PC-3 (cell line): ENCODE measurements around the gene BTBD18. TPM values are rescaled to one million over a fixed set of nuclear protein-coding genes. Genes with fewer than 3 reads are reported as not detected.

Source experiments
- ATAC-seq: fragments of 200-7000 bp; cut with Tn5 transposase; 2 replicates; pipeline ENCODE4 v1.9.1; 2020; ENCODE audit warnings: mild to moderate bottlenecking, moderate library complexity
- BruUV-seq: library from RNA; stranded (reverse); fragments of 400-500 nt; replicated peaks from 2 replicates; lab custom pipeline; 2021; lab: Mats Ljungman, UMichigan
- CTCF ChIA-PET: fragments of 300-600 bp; sonication (Branson Sonifier 250); formaldehyde crosslinking; loops from one replicate; lab custom pipeline; 2022; ENCODE audit warnings: antibody characterized with exemption; lab: Charles Lee
- POLR2A ChIA-PET: fragments of 300-600 bp; sonication (Branson Sonifier 250); formaldehyde crosslinking; loops from one replicate; lab custom pipeline; 2022; ENCODE audit warnings: antibody characterized with exemption; ENCODE audit not compliant: unreplicated experiment; lab: Charles Lee
- DNase-seq: peaks from one replicate; pipeline ENCODE4 v3.0.0-alpha.2; 2015
- H2AFZ ChIP-seq: fragments of 300-600 bp; sonication (generic); 2 replicates; pipeline ENCODE4 v1.6.0; 2016; ENCODE audit warnings: antibody characterized with exemption, low read length
- H3F3A ChIP-seq: fragments of 300-600 bp; sonication (generic); one replicate; pipeline ENCODE4 v1.6.0; 2017; ENCODE audit warnings: antibody characterized with exemption, low read length, control low read depth, mild to moderate bottlenecking; ENCODE audit not compliant: unreplicated experiment
- H3K27ac ChIP-seq: fragments of 300-600 bp; sonication (generic); 2 replicates; pipeline ENCODE4 v1.5.1; 2016; ENCODE audit warnings: mild to moderate bottlenecking, low read length
- H3K27me3 ChIP-seq: fragments of 300-600 bp; sonication (generic); 2 replicates; pipeline ENCODE4 v1.6.1; 2016; ENCODE audit warnings: low read length, mixed read lengths
- H3K36me3 ChIP-seq: fragments of 300-600 bp; sonication (generic); 2 replicates; pipeline ENCODE4 v1.6.1; 2016; ENCODE audit warnings: low read depth, mixed run types, low read length, mixed read lengths
- H3K4me1 ChIP-seq: fragments of 300-600 bp; sonication (generic); 2 replicates; pipeline ENCODE4 v1.5.1; 2016; ENCODE audit warnings: low read length; ENCODE audit not compliant: insufficient read depth
- H3K4me2 ChIP-seq: fragments of 300-600 bp; sonication (generic); 2 replicates; pipeline ENCODE4 v1.6.0; 2016; ENCODE audit warnings: low read length
- H3K4me3 ChIP-seq: fragments of 300-600 bp; sonication (generic); 2 replicates; pipeline ENCODE4 v1.5.1; 2016; ENCODE audit warnings: mild to moderate bottlenecking, low read length, mixed read lengths
- H3K79me2 ChIP-seq: fragments of 300-600 bp; sonication (generic); 2 replicates; pipeline ENCODE4 v1.6.1; 2017; ENCODE audit warnings: low read length, mixed read lengths
- H3K9ac ChIP-seq: fragments of 300-600 bp; sonication (generic); 2 replicates; pipeline ENCODE4 v1.6.0; 2016; ENCODE audit warnings: mild to moderate bottlenecking, low read length
- H3K9me2 ChIP-seq: fragments of 300-600 bp; sonication (generic); replicated peaks from 2 replicates; pipeline ENCODE4 v1.6.1; 2016; ENCODE audit warnings: mixed run types, low read length, mixed read lengths
- H3K9me3 ChIP-seq: fragments of 300-600 bp; sonication (generic); 2 replicates; pipeline ENCODE4 v1.6.1; 2016; ENCODE audit warnings: low read length, mixed read lengths
- H4K20me1 ChIP-seq: fragments of 300-600 bp; sonication (generic); 2 replicates; pipeline ENCODE4 v1.6.1; 2016; ENCODE audit warnings: low read length, mixed read lengths
- CTCF ChIP-seq: fragments of 300-600 bp; sonication (generic); conservative IDR thresholded peaks from 2 replicates; pipeline ENCODE4 v1.5.1; 2017; ENCODE audit warnings: antibody characterized with exemption, low read depth, mild to moderate bottlenecking, low read length
- EZH2 ChIP-seq: fragments of 300-600 bp; sonication (generic); IDR thresholded peaks from one replicate; pipeline ENCODE4 v1.6.1; 2017; ENCODE audit warnings: antibody characterized with exemption, mild to moderate bottlenecking, low read length; ENCODE audit not compliant: unreplicated experiment
- EZH2phosphoT487 ChIP-seq: fragments of 300-600 bp; sonication (generic); IDR thresholded peaks from 2 replicates; pipeline ENCODE4 v1.6.1; 2018; ENCODE audit warnings: mild to moderate bottlenecking, antibody characterized with exemption, low read length, borderline replicate concordance
- intact Hi-C: fragments of 100-400 bp; cut with micrococcal nuclease; formaldehyde crosslinking; loops from 2 replicates; pipeline ENCODE4 v1.9.0; 2023
- total RNA-seq: library from RNA; depleted of rRNA; stranded (reverse); fragments of >200 nt; gene quantifications from 2 replicates; pipeline ENCODE4 v1.2.3, GENCODE V29; 2014

Gene BTBD18
- total RNA-seq, 1 experiment from 2014 or later = not detected

- no peak overlapping the region for H3K4me3 ChIP-seq
- H3K9me2 ChIP-seq = no peaks in the 10 kb centered on the region
- no peak overlapping the region for H3K9ac ChIP-seq
- H3K9me3 ChIP-seq = no peaks in the 10 kb centered on the region
- H3K4me1 ChIP-seq = peaks cover 29% of the 10 kb centered on the region
- H2AFZ ChIP-seq = no peak overlapping the region
- ATAC-seq (no peak), DNase-seq (no peak)
- TF ChIP-seq EZH2phosphoT487 (no peak), CTCF (no peak), EZH2 (no peak)
- no peaks in the 10 kb centered on the region for H3K27me3 ChIP-seq
- ChIA-PET CTCF (no interaction called here), POLR2A (no interaction called here)
- H3F3A ChIP-seq = no peaks in the 10 kb centered on the region
- peaks cover 100% of the 10 kb centered on the region for H3K79me2 ChIP-seq
- H3K27ac ChIP-seq = no peak overlapping the region
- H3K4me2 ChIP-seq = no peak overlapping the region
- intact Hi-C loops = no loop called here
- BruUV-seq = no TSS peak
- H4K20me1 ChIP-seq = no peaks in the 10 kb centered on the region
- peaks cover 9% of the 10 kb centered on the region; the same call in 1 of the 2 replicates for H3K36me3 ChIP-seq
Observed at GRCh38 chr11:57785072-57785471, 33.5 kb upstream of the BTBD18 start.

GRCh38 chr11:57781529-57781943 lies 29.9 kb upstream of the BTBD18 start:
- ATAC-seq (peak; percentile 19; the same call in 1 of the 2 replicates), DNase-seq (peak; percentile 96)
- Histone ChIP-seq H3K4me1 (peaks cover 63% of the 10 kb centered on the region), H3K9me3 (no peaks in the 10 kb centered on the region), H3K27me3 (no peaks in the 10 kb centered on the region), H3K79me2 (peaks cover 99% of the 10 kb centered on the region), H2AFZ (no peak overlapping the region), H3K9ac (peak overlapping the region; percentile 74), H3K4me3 (peak overlapping the region; percentile 45; the same call in 1 of the 2 replicates), H4K20me1 (0 out of 2 replicates have a peak, but pooled peaks cover 4% of the 10 kb centered on the region), H3K27ac (peak overlapping the region; percentile 96), H3K4me2 (peak overlapping the region; percentile 89), H3F3A (peaks cover 18% of the 10 kb centered on the region), H3K36me3 (peaks cover 9% of the 10 kb centered on the region; the same call in 1 of the 2 replicates), H3K9me2 (no peaks in the 10 kb centered on the region)
- no TSS peak for BruUV-seq
- ChIA-PET POLR2A (no interaction called here), CTCF (no interaction called here)
- no peak for TF ChIP-seq CTCF
- TF ChIP-seq EZH2 = no peak
- no peak for TF ChIP-seq EZH2phosphoT487
- intact Hi-C loops = no loop called here

DNA sequence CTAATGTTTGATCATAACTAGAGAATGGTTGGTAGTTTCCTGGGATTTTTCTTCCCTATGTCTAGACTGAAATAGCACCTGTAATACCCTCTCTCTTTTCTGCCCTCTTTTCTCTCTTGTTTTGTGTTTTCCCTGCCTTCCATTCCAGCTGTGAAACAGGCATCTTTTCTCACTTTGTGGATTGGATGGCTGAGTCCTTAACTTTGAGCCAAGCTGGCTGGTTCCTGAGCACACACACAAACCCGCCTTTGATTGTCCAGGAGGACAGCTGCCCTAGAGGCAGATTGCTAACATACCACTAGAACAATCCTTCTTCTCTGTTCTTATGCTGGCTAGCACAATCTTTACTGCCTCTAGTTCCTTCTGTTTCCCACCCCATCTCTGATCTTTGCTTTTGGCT lies 27.7 kb upstream of the BTBD18 start:
- Histone ChIP-seq H3F3A (peaks cover 18% of the 10 kb centered on the region), H3K4me2 (peak overlapping the region; percentile 89), H3K27ac (peak overlapping the region; percentile 96), H3K4me1 (peaks cover 82% of the 10 kb centered on the region), H4K20me1 (peaks cover 18% of the 10 kb centered on the region; the same call in 1 of the 2 replicates), H3K9me3 (no peaks in the 10 kb centered on the region), H3K36me3 (peaks cover 9% of the 10 kb centered on the region; the same call in 1 of the 2 replicates), H2AFZ (no peak overlapping the region), H3K27me3 (no peaks in the 10 kb centered on the region), H3K9me2 (no peaks in the 10 kb centered on the region), H3K4me3 (peak overlapping the region; percentile 60), H3K79me2 (peaks cover 99% of the 10 kb centered on the region), H3K9ac (peak overlapping the region; percentile 76)
- peak; percentile 53 for ATAC-seq
- TF ChIP-seq EZH2phosphoT487 (no peak), CTCF (0 out of 2 replicates have a peak, but pooled peaks have one; percentile 17)
- ChIA-PET POLR2A (interaction anchor here (0.6 to 1.9 kb wide), 4 partner anchors 13 to 23 kb away, joined by 3 to 39 read pairs (median 7); partner anchors contain the start of gene CTNND1), CTCF (interaction anchor here (0.6 to 2.3 kb wide), 4 partner anchors 17 to 28 kb away, joined by 3 to 49 read pairs (median 4); partner anchors contain the start of gene BTBD18)
- intact Hi-C loops = loop anchor here (1.0 kb wide), 1 partner anchor 14 kb away; no protein-coding TSS in a partner anchor
- peak; percentile 82 for DNase-seq
- no TSS peak for BruUV-seq
